Keratinocyte (primary cell): Measurements from ENCODE around the gene ZMYND8. TPM values are rescaled to one million over a fixed set of nuclear protein-coding genes. Genes with fewer than 3 reads are reported as not detected.

Experiments used
- DNase-seq: peaks from one replicate; pipeline ENCODE4 v3.0.0-alpha.2; 2011; ENCODE audit warnings: low read depth, missing footprints, low spot score
- FAIRE-seq: peaks from 2 replicates; lab custom pipeline; 2011; peaks lifted over from hg19 to GRCh38; lab: Jason Lieb, UNC
- H2AFZ ChIP-seq: 2 replicates; pipeline ENCODE4 v1.6.0; 2012; ENCODE audit warnings: low read length, control low read depth, inconsistent platforms; ENCODE audit not compliant: control insufficient read depth
- H3K27ac ChIP-seq: 2 replicates; pipeline ENCODE4 v1.5.1; 2011; ENCODE audit warnings: low read length; ENCODE audit not compliant: control insufficient read depth, insufficient read depth
- H3K27me3 ChIP-seq: 3 replicates; pipeline ENCODE4 v1.6.0; 2011; ENCODE audit warnings: low read length; ENCODE audit not compliant: control insufficient read depth, insufficient read depth; ENCODE audit errors: extremely low read depth
- H3K36me3 ChIP-seq, 2 experiments: 2 replicates in 1 of 2; 3 replicates in 1 of 2; pipeline ENCODE4 v1.5.1; 2011; ENCODE audit warnings: low read length in 2 of 2, mild to moderate bottlenecking in 1 of 2; ENCODE audit not compliant: control insufficient read depth in 2 of 2, insufficient read depth in 2 of 2; ENCODE audit errors: extremely low read depth in 1 of 2
- H3K4me1 ChIP-seq: 3 replicates; pipeline ENCODE4 v1.5.1; 2011; ENCODE audit warnings: low read length; ENCODE audit not compliant: control insufficient read depth, insufficient read depth; ENCODE audit errors: extremely low read depth
- H3K4me2 ChIP-seq: 3 replicates; pipeline ENCODE4 v1.6.0; 2011; ENCODE audit warnings: low read depth, low read length; ENCODE audit not compliant: control insufficient read depth, insufficient read depth; ENCODE audit errors: extremely low read depth
- H3K4me3 ChIP-seq, 3 experiments: fragments of 200-600 bp in 1 of 3; sonication (generic) in 1 of 3; 2 replicates in 2 of 3; 3 replicates in 1 of 3; pipeline ENCODE4 v1.5.1; 2011 to 2016; ENCODE audit warnings: low read length in 3 of 3, mild to moderate bottlenecking in 3 of 3, control low read depth in 2 of 3, inconsistent platforms in 1 of 3, low read depth in 1 of 3, mixed read lengths in 1 of 3, mixed run types in 1 of 3, moderate library complexity in 1 of 3; ENCODE audit not compliant: control insufficient read depth in 2 of 3, insufficient read depth in 2 of 3; ENCODE audit errors: extremely low read depth in 1 of 3
- H3K79me2 ChIP-seq: 2 replicates; pipeline ENCODE4 v1.6.0; 2012; ENCODE audit warnings: low read length; ENCODE audit not compliant: control insufficient read depth, insufficient read depth
- H3K9ac ChIP-seq: 3 replicates; pipeline ENCODE4 v1.6.0; 2011; ENCODE audit warnings: low read length; ENCODE audit not compliant: control insufficient read depth, insufficient read depth; ENCODE audit errors: extremely low read depth
- H3K9me1 ChIP-seq: 3 replicates; pipeline ENCODE4 v1.6.0; 2011; ENCODE audit warnings: low read length; ENCODE audit not compliant: control insufficient read depth, insufficient read depth; ENCODE audit errors: extremely low read depth
- H3K9me3 ChIP-seq: 2 replicates; pipeline ENCODE4 v1.5.1; 2012; ENCODE audit warnings: low read depth, low read length; ENCODE audit not compliant: control insufficient read depth
- H4K20me1 ChIP-seq: 3 replicates; pipeline ENCODE4 v1.6.0; 2011; ENCODE audit warnings: low read length; ENCODE audit not compliant: control insufficient read depth, insufficient read depth; ENCODE audit errors: extremely low read depth
- CTCF ChIP-seq, 3 experiments: IDR thresholded peaks in 1 of 3; conservative IDR thresholded peaks in 1 of 3; optimal IDR thresholded peaks in 1 of 3; 2 replicates in 2 of 3; 3 replicates in 1 of 3; pipeline versions ENCODE3 to v1.5.1; 2011; ENCODE audit warnings: low read length in 3 of 3, mild to moderate bottlenecking in 3 of 3, moderate library complexity in 2 of 3, control low read depth in 1 of 3, inconsistent platforms in 1 of 3; ENCODE audit not compliant: insufficient read depth in 2 of 3; ENCODE audit errors: extremely low read depth in 1 of 3
- EZH2 ChIP-seq: IDR thresholded peaks from one replicate; pipeline ENCODE4 v1.6.1; 2012; ENCODE audit warnings: inconsistent platforms, mild to moderate bottlenecking, low read length, moderate library complexity
- dilution Hi-C: fragments of 300-500 bp; cut with MboI; formaldehyde crosslinking; loops from one replicate; pipeline ENCODE4 v1.7.0; 2020; ENCODE audit warnings: low sequenced_read_pairs; ENCODE audit not compliant: extremely low pct_ligation_motif_present
- polyA plus RNA-seq, 5 experiments: library from polyadenylated mRNA; depleted of rRNA in 3 of 5; stranded (reverse) in 3 of 5; stranded (forward) in 1 of 5; unstranded in 1 of 5; fragments of >200 nt; gene quantifications; 1 replicate in 1 of 5; 2 replicates in 3 of 5; 3 replicates in 1 of 5; pipeline versions ENCODE4 v1.2.1 to v1.2.3, GENCODE V29; 2011 to 2012; ENCODE audit warnings: missing spikeins in 2 of 5, low read depth in 1 of 5, low replicate concordance in 1 of 5

Gene ZMYND8
- polyA plus RNA-seq, 1 donor (not counting 4 experiments of a cell fraction or from before 2014, with no cell fraction given): 39.8 TPM

GRCh38 chr20:47181056-47181862 is 175.2 kb downstream of the ZMYND8 start:
- no peak overlapping the region for H3K27ac ChIP-seq
- dilution Hi-C loops: no loop called here
- no peak for DNase-seq

GRCh38 chr20:47179267-47179666 is 177.2 kb downstream of the ZMYND8 start:
- H3K36me3 ChIP-seq: no peaks in the 10 kb centered on the region
- H4K20me1 ChIP-seq: no peaks in the 10 kb centered on the region
- dilution Hi-C loops: no loop called here
- H3K79me2 ChIP-seq: no peaks in the 10 kb centered on the region
- no peak for TF ChIP-seq CTCF (optimal IDR thresholded peaks at IDR 0.05 in 1 of 3, IDR thresholded peaks at IDR 0.05 in 1 of 3, conservative IDR thresholded peaks at IDR 0.05 in 1 of 3; ENCODE audit: extremely low read depth in 1 of 3, insufficient read depth in 2 of 3, low read length in 3 of 3)
- TF ChIP-seq EZH2: no peak
- H3K4me1 ChIP-seq: no peaks in the 10 kb centered on the region
- H3K9me1 ChIP-seq: no peaks in the 10 kb centered on the region
- H3K9me3 ChIP-seq: no peaks in the 10 kb centered on the region
- no peaks in the 10 kb centered on the region for H3K27me3 ChIP-seq
- no peak overlapping the region for H2AFZ ChIP-seq
- no peak overlapping the region for H3K4me2 ChIP-seq
- FAIRE-seq: no peak
- H3K4me3 ChIP-seq: no peak overlapping the region
- no peak overlapping the region for H3K27ac ChIP-seq
- H3K9ac ChIP-seq: no peak overlapping the region
- DNase-seq: no peak

More at GRCh38 chr20:47181056-47181862, 175.2 kb downstream of the ZMYND8 start:
- H3K4me1 ChIP-seq: no peaks in the 10 kb centered on the region
- no peak overlapping the region for H3K4me2 ChIP-seq
- H3K79me2 ChIP-seq: no peaks in the 10 kb centered on the region
- no peaks in the 10 kb centered on the region for H3K27me3 ChIP-seq
- TF ChIP-seq EZH2 (no peak), CTCF (optimal IDR thresholded peaks at IDR 0.05 in 1 of 3, IDR thresholded peaks at IDR 0.05 in 1 of 3, conservative IDR thresholded peaks at IDR 0.05 in 1 of 3; ENCODE audit: extremely low read depth in 1 of 3, insufficient read depth in 2 of 3, low read length in 3 of 3) (no peak)
- no peaks in the 10 kb centered on the region for H3K9me1 ChIP-seq
- FAIRE-seq: peak; percentile 86
- H2AFZ ChIP-seq: peak overlapping the region; percentile 45
- no peak overlapping the region for H3K9ac ChIP-seq
- no peaks in the 10 kb centered on the region for H4K20me1 ChIP-seq
- H3K36me3 ChIP-seq: no peaks in the 10 kb centered on the region
- no peaks in the 10 kb centered on the region for H3K9me3 ChIP-seq
- no peak overlapping the region for H3K4me3 ChIP-seq
